DND-41 (cell line): ENCODE measurements around the gene ITPR1.

Source experiments
- EZH2 ChIP-seq: IDR thresholded peaks from 3 replicates; pipeline ENCODE4 v1.6.1; 2012; ENCODE audit warnings: borderline replicate concordance, low read depth, mild to moderate bottlenecking, moderate library complexity, low read length, inconsistent platforms; ENCODE audit not compliant: severe bottlenecking
- TF ChIP-seq, protein P1 (sequence below): IDR thresholded peaks from 2 replicates; pipeline ENCODE4 v1.5.1; 2012; ENCODE audit warnings: borderline replicate concordance, low read length, moderate library complexity, mild to moderate bottlenecking; ENCODE audit not compliant: poor library complexity, severe bottlenecking; ENCODE audit errors: extremely low read depth

DNA sequence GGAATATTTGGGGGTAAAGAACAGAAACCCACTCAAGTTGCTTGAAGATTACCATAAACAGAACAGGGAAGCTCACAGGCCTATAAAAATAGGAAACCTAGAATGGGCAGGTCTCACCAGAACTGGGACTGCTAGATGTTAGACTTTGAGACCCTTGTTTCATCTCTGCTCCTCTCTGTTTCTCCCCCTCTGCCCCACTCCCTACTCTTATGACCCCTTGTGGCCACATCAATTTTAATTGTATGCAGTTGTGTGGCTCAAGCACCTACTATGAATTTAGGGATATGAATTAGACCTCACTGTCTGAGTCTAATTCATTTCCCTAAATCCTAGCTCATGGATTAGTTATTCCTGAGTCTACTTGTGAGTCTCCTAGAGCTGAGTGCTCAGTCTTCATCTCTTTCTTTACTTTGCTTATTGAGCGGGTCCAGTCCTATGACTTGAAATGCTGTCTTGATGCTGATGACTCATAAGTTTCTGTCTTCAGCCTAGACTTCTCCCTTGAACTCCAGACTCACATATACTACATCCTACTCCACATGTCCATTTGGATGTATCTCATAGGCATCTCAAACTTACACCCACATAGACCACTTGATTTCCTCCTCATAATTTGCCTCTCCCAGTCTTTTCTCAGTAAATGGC lies 78.7 kb downstream of the ITPR1 start:
- TF ChIP-seq, protein P1, sequence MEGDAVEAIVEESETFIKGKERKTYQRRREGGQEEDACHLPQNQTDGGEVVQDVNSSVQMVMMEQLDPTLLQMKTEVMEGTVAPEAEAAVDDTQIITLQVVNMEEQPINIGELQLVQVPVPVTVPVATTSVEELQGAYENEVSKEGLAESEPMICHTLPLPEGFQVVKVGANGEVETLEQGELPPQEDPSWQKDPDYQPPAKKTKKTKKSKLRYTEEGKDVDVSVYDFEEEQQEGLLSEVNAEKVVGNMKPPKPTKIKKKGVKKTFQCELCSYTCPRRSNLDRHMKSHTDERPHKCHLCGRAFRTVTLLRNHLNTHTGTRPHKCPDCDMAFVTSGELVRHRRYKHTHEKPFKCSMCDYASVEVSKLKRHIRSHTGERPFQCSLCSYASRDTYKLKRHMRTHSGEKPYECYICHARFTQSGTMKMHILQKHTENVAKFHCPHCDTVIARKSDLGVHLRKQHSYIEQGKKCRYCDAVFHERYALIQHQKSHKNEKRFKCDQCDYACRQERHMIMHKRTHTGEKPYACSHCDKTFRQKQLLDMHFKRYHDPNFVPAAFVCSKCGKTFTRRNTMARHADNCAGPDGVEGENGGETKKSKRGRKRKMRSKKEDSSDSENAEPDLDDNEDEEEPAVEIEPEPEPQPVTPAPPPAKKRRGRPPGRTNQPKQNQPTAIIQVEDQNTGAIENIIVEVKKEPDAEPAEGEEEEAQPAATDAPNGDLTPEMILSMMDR = peak; percentile 35
- no peak for TF ChIP-seq EZH2
